Measurements from ENCODE around the gene SQSTM1.
A peak's percentile ranks its signal among the peaks of the same experiment; 100 is the strongest.
"Not testable (repeated sequence)": the region's sequence is repeated elsewhere in the genome, so short reads cannot be mapped to it uniquely, and the experiment has no call there.

The SQSTM1 gene

DNA sequence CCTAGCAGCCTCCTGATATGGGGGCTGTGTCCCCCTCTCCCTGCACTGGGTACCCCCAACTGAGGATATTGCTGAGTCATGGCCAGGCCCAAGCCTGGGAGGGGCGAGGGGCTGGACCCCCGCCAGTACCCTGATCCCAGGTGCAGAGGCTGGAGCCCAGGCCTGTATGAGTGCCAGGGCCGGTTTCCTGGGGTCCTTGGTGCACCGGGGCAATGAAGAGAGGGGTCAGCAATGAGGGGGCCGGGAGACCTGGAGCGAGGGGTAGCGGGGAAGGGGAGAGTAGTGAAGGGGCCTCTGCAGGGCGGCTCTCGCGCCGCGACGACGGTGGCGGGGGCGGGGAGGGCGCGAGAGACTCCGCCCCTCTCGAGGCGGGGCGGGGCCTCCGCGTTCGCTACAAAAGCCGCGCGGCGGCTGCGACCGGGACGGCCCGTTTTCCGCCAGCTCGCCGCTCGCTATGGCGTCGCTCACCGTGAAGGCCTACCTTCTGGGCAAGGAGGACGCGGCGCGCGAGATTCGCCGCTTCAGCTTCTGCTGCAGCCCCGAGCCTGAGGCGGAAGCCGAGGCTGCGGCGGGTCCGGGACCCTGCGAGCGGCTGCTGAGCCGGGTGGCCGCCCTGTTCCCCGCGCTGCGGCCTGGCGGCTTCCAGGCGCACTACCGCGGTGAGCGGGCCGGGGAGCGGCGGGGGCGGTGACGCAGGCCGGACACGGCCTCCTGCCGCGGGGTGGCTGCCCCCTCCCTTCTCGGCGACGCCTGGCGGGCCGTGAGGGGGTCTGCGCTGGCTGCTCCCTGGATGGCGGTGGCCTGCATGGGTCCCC lies at the start of gene SQSTM1:
TSS of gene SQSTM1 (plus strand) at position 423 of the 815 bp plus-strand sequence. CDS start at position 455, 32 bp downstream.
- H3K4me1 Mint-ChIP-seq: peaks cover 52% of the 10 kb centered on the region
- H3K9me3 Mint-ChIP-seq: no peaks in the 10 kb centered on the region
- peak within 1 kb of the TSS; percentile 88 for H3K27ac Mint-ChIP-seq
- no peaks in the 10 kb centered on the region for H3K27me3 Mint-ChIP-seq
- peak within 1 kb of the TSS; percentile 93 for H3K4me3 Mint-ChIP-seq
- H3K36me3 Mint-ChIP-seq: peaks cover 7% of the 10 kb centered on the region

DNA sequence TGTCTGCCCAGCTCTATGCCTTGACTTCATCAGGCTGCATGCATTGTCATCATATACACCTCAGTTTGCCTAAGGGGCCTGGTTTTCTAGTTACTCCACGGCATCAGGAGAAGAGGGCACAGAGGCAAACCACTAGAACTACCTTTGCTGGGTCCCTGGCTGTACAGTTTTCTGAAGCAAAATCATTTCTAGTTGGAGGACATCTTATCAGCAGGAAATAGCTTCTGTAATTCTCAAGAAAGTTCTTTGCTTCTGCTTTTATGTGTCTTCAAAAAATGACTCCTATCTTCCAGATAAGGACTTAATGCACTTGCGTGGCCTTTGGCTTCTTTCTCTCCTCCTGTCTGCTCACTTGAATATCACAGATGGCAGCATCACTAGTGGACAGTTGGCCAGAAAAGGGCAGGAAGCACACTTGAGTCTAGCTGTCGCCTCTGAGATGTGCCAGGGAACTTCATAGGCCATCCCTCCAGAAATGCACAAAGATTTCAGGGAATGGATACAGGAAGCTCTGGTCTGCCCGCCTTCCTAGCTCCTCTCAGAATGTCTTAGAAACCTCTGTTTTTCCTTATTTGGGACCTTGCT lies 49.3 kb upstream of the SQSTM1 start:
- Mint-ChIP-seq H3K9me3 (no peaks in the 10 kb centered on the region), H3K4me1 (no peaks in the 10 kb centered on the region), H3K4me3 (no peak overlapping the region), H3K27ac (no peak overlapping the region), H3K36me3 (peaks cover 7% of the 10 kb centered on the region), H3K27me3 (no peaks in the 10 kb centered on the region)

DNA sequence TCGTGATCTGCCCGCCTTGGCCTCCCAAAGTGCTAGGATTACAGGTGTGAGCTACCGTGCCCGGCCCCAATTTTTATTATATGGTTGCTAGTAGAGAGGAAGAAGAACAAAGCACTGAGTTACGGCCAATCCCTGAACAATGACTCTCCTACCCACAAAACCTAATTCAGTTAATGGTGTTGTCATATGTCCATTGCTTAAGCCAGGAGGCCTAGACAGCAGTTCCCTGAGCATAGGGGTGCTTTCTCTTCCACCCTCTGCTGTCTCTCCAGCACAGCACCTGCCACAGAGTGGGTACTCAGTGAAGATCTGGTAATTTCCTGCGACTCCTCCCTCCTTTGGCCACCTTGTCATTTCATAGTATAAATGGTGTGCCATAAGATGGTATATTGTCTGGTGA lies 48.4 kb upstream of the SQSTM1 start:
- Mint-ChIP-seq H3K27ac (no peak overlapping the region), H3K36me3 (peaks cover 7% of the 10 kb centered on the region), H3K4me1 (no peaks in the 10 kb centered on the region), H3K27me3 (no peaks in the 10 kb centered on the region), H3K9me3 (no peaks in the 10 kb centered on the region), H3K4me3 (no peak overlapping the region)

DNA sequence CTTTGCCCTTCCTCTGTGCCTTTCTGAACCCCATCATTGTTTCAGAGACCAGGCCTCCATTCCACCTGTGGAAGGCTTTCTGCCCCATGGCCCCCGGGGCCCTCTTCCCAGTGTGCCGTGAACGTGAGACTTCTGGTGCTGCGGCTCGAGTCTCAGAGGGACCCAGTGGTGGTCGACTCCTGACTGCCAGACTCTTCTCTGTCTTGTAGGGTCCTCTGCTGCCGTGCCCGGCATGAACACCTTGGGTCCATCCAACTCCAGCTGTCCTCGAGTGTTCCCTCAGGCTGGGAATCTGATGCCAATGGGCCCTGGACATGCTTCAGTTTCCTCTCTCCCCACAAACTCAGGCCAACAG lies 47.0 kb upstream of the SQSTM1 start:
- Mint-ChIP-seq H3K4me1 (no peaks in the 10 kb centered on the region), H3K9me3 (no peaks in the 10 kb centered on the region), H3K4me3 (no peak overlapping the region), H3K27ac (no peak overlapping the region), H3K36me3 (peaks cover 11% of the 10 kb centered on the region), H3K27me3 (no peaks in the 10 kb centered on the region)

DNA sequence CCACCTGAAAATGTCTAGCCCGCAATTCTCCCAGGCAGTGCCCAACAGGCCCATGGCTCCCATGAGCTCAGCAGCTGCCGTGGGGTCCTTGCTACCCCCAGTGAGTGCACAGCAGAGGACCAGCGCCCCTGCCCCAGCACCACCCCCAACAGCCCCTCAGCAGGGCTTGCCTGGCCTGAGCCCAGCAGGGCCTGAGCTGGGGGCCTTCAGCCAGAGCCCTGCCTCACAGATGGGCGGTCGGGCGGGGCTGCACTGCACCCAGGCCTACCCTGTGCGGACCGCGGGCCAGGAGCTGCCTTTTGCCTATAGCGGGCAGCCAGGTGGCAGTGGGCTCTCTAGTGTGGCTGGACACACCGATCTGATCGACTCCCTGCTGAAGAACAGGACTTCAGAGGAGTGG lies 46.3 kb upstream of the SQSTM1 start:
- Mint-ChIP-seq H3K4me1 (no peaks in the 10 kb centered on the region), H3K9me3 (no peaks in the 10 kb centered on the region), H3K27me3 (no peaks in the 10 kb centered on the region), H3K4me3 (no peak overlapping the region), H3K36me3 (peaks cover 8% of the 10 kb centered on the region), H3K27ac (no peak overlapping the region)

DNA sequence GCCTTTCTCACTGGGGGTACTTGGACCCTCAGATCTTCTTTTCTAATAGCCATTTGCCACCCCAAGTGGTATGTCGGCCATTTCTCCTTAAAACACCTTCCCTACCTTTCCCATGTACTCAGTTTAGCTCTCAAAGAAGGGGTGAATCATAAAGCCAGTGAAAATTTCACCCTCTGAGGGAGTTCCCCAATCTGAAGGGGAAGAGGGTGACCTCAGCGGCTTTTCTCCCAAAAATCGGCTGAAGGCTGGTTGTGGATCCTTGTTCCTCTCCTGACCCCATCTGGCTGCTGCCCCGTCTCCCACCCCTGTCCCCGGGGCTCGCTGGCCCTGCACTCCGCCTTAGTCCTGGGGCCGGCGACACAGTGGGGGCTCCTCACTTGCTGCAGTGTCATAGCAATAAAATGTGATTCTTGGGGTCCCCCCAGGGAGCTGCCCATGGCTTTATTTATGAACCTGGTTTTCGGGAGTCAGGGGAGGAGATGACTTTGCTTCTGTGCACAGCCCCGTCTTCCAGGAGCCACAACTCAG lies 44.2 kb upstream of the SQSTM1 start:
- Mint-ChIP-seq H3K4me1 (no peaks in the 10 kb centered on the region), H3K27ac (no peak overlapping the region), H3K9me3 (no peaks in the 10 kb centered on the region), H3K4me3 (no peak overlapping the region), H3K36me3 (peaks cover 11% of the 10 kb centered on the region), H3K27me3 (no peaks in the 10 kb centered on the region)

DNA sequence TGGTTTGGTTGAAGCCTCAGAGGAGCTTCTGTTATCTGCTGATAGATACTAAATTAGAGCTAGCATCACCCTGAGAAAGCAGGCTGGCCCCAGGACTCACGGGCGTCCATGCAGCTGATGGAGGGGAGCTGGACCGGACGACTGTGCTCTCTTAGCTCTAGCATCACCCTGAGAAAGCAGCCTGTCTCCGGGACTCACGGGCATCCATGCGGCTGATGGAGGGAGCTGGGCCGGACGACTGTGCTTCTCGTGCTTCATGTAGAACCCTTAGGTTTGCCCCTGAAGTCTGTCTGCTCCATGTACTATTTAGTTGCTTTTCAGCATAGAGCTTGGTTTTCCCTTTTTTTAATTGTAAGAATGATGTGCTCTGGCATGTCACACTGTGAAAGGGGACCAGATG lies 43.2 kb upstream of the SQSTM1 start:
- H3K27ac Mint-ChIP-seq: no peak overlapping the region
- H3K36me3 Mint-ChIP-seq: peaks cover 10% of the 10 kb centered on the region
- H3K4me3 Mint-ChIP-seq: no peak overlapping the region
- no peaks in the 10 kb centered on the region for H3K27me3 Mint-ChIP-seq
- no peaks in the 10 kb centered on the region for H3K9me3 Mint-ChIP-seq
- no peaks in the 10 kb centered on the region for H3K4me1 Mint-ChIP-seq

DNA sequence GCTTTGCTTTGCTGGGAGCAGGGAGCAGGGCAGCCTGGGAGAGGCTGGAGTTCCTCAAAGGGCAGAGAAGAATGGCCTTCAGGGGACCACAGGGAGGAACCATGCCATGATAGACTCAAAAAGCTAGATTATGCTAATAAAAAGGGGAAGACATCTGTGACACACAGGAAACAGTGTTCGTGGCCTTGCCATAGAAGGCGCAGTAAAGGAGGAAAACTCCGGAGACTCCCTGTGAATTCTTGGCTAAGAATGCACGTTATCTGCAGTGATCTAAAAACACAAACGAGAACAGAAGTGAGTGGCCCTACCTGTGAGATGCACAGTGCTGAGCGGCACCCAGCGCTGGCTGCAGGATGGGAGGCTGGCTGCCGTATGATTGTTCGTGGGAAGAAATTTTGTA lies 42.8 kb upstream of the SQSTM1 start:
- Mint-ChIP-seq H3K36me3 (peaks cover 10% of the 10 kb centered on the region), H3K9me3 (no peaks in the 10 kb centered on the region), H3K27ac (no peak overlapping the region), H3K4me3 (no peak overlapping the region), H3K4me1 (no peaks in the 10 kb centered on the region), H3K27me3 (no peaks in the 10 kb centered on the region)

DNA sequence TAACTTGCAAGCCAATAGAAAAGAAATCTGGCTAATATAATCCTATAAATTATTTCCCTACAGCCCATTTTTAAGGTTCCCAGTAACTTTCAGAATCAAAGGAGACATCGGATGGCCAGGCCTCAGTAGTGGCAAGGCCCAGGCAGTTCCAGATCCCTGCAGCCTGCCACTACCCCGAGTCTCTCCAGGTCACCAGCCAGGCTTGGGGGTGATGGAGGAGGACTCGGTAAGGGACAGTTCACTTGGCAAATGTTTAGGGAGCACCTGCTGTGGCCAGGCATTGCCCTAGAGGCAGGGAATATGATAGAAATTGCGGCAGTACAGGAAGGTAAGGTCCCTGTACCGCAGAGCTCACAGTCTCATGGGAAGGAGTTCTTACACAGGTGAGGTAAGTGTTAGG lies 42.1 kb upstream of the SQSTM1 start:
- Mint-ChIP-seq H3K36me3 (peaks cover 10% of the 10 kb centered on the region), H3K9me3 (no peaks in the 10 kb centered on the region)

DNA sequence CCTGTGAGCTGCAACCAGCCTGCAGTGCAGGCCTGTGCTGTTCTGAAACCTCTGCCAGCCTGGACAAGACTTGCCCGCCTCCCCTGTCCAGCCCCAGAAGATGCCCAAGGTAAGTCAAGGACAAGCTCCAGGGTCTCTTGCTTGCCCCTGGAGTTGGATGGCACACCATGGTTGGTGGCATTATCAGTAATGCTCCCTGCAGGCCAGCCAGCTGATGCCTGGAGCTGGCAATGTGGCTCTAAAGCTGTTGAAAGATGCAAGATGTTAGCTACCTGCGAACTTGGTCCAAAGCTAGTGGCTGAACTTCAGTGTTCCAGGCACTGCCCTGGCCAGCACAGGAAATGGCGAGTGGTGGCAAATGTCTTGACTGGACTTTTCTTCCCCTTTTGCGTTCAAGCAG lies 40.9 kb upstream of the SQSTM1 start:
- Mint-ChIP-seq H3K4me3 (no peak overlapping the region), H3K9me3 (no peaks in the 10 kb centered on the region), H3K27me3 (no peaks in the 10 kb centered on the region), H3K36me3 (peaks cover 10% of the 10 kb centered on the region), H3K4me1 (no peaks in the 10 kb centered on the region), H3K27ac (no peak overlapping the region)

More for the DNA sequence above, 42.1 kb upstream of the SQSTM1 start:
- Mint-ChIP-seq H3K27ac (no peak overlapping the region), H3K4me3 (no peak overlapping the region), H3K4me1 (no peaks in the 10 kb centered on the region), H3K27me3 (no peaks in the 10 kb centered on the region)

DNA sequence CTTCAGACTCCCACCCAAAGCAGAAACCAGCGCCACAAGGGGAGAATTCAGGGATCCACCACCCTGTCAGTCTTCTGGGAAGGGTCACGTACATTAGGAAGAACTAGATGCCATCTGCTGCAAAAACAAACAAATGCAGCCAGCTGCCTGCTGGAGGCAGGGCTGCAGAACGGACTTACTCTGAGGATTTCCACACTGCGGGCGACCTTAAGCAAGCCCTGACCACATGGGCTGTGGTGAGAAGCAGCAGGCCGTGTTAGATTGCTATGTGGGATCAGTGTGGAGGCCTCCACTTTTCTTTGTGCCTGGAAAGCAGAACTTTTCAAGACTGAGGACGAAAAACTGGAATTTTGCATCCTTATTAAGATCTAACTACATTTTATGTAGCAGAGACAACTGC lies 40.3 kb upstream of the SQSTM1 start:
- Mint-ChIP-seq H3K4me3 (no peak overlapping the region), H3K27me3 (no peaks in the 10 kb centered on the region), H3K9me3 (no peaks in the 10 kb centered on the region), H3K4me1 (no peaks in the 10 kb centered on the region), H3K27ac (no peak overlapping the region), H3K36me3 (peaks cover 10% of the 10 kb centered on the region)

DNA sequence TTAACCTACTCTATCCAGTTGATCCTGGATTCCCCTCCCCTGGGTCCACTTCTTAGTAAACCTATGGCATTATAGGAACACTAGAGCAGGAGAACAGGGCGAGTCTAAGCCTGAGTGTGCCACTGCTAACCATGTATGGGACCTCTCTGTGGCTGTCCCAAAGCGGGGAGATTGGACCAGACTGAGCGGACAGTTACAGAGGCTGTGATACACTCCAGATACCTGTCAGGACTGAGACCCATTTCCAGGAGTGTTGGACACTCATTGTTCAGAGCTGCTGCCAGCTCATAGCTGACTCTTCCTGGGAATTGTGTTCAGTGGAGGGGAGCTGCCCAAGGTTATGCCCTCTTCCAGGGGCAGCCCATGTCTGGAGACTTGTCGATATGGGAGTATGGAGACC lies 38.9 kb upstream of the SQSTM1 start:
- no peak overlapping the region for H3K27ac Mint-ChIP-seq
- H3K4me1 Mint-ChIP-seq: no peaks in the 10 kb centered on the region
- peaks cover 10% of the 10 kb centered on the region for H3K36me3 Mint-ChIP-seq
- H3K4me3 Mint-ChIP-seq: no peak overlapping the region
- no peaks in the 10 kb centered on the region for H3K9me3 Mint-ChIP-seq
- H3K27me3 Mint-ChIP-seq: no peaks in the 10 kb centered on the region

DNA sequence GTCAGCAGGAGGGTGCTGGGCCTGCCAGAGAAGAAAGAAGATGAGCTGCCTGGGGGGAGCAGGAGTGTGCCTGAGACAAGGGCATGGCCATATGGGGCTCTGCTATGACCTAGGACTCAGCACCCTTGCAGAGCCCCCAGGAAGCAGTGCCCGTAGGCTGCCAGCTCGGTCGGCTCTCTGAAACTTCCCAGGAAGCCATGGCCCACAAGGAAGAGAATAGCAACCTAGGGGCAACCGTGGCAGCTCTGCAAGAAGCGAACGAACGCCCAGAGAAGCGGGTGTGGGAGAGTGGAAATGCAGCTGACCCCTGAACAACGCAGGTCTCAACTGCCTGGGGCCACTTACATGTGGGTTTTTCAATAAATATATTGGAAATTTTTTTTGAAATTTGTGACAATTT lies 37.6 kb upstream of the SQSTM1 start:
- Mint-ChIP-seq H3K27ac (no peak overlapping the region), H3K27me3 (no peaks in the 10 kb centered on the region), H3K9me3 (no peaks in the 10 kb centered on the region), H3K4me1 (no peaks in the 10 kb centered on the region), H3K36me3 (peaks cover 6% of the 10 kb centered on the region), H3K4me3 (no peak overlapping the region)

DNA sequence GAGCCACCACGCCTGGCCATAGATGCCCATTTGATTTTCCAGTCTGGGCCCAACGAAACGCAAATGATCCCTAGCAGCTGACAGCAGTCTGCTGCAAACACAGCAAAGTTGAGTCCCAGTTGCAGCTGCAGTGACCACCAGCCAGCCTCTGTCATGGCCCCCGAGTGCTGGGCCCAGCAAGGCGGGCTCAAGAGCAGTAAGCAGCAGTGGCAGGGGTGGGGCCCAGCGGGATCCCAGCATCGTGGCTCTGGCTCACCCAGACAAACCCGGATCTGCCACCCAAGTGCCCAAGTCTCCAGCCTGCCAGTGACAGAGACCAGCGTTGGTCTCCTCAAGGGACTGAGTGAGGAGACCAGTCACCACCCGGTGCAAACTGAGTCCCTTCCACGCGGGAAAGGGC lies 33.8 kb upstream of the SQSTM1 start:
- H3K27ac Mint-ChIP-seq: no peak overlapping the region
- H3K9me3 Mint-ChIP-seq: no peaks in the 10 kb centered on the region
- peaks cover 4% of the 10 kb centered on the region for H3K36me3 Mint-ChIP-seq
- H3K4me3 Mint-ChIP-seq: no peak overlapping the region
- H3K27me3 Mint-ChIP-seq: no peaks in the 10 kb centered on the region
- H3K4me1 Mint-ChIP-seq: no peaks in the 10 kb centered on the region

DNA sequence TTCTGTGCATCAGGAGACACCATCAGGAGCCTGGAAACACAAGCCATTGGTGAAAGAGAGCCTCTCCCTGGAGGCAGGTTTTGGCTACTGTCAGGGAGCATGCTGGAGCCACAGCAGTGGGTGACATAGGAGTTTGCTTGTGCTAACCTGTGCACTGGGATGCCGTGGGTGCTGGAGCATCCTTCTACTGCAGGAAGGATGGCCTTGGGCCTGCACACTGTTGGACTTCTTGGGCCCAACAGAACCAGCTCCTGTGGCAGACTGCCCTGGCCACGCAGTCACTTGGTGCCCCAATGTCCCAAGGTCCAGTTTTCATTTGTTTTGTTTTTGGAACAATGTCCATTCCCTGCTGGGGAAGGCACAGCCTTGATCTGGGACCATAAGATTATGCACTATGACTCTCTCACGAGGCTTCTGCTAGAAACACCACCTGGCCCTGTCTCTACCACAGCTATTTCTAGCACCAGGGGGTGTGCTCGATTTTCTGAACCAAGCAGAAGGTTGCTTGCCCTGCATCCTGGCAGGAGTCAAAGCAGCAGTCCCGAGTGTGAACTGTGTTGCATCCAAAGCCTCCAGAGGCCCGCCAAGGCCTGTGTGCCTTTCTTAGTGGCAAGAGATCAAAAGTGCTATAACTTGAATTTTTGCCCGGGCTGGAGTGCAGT lies 32.4 kb upstream of the SQSTM1 start:
- no peaks in the 10 kb centered on the region for H3K27me3 Mint-ChIP-seq
- H3K9me3 Mint-ChIP-seq: no peaks in the 10 kb centered on the region
- no peak overlapping the region for H3K4me3 Mint-ChIP-seq
- H3K27ac Mint-ChIP-seq: no peak overlapping the region
- peaks cover 3% of the 10 kb centered on the region for H3K4me1 Mint-ChIP-seq
- peaks cover 4% of the 10 kb centered on the region for H3K36me3 Mint-ChIP-seq

DNA sequence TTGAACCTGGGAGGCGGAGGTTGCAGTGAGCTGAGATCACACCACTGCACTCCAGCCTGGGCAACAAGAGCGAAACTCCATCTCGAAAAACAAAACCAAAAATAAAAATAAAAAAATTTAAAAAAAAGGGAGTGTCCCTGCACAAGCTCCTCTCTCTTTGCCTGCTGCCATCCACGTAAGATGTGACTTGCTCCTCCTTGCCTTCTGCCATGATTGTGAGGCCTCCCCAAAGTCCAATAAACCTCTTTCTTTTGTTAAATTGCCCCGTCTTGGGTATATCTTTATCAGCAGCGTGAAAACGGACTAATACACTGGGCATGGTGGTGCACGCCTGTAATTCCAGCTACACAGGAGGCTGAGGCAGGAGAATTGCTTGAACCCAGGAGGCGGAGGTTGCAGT lies 31.4 kb upstream of the SQSTM1 start:
- H3K27ac Mint-ChIP-seq, H3K36me3 Mint-ChIP-seq, H3K27me3 Mint-ChIP-seq, H3K4me3 Mint-ChIP-seq, H3K9me3 Mint-ChIP-seq: not testable (repeated sequence)
- H3K4me1 Mint-ChIP-seq: peaks cover 12% of the 10 kb centered on the region
